ENCODE measurements around the gene METTL26. TPM values are rescaled to one million over a fixed set of nuclear protein-coding genes. Genes with fewer than 3 reads are reported as not detected.

The METTL26 gene
- total RNA-seq, result 51.8 and 78.3 TPM in 2 replicates

DNA sequence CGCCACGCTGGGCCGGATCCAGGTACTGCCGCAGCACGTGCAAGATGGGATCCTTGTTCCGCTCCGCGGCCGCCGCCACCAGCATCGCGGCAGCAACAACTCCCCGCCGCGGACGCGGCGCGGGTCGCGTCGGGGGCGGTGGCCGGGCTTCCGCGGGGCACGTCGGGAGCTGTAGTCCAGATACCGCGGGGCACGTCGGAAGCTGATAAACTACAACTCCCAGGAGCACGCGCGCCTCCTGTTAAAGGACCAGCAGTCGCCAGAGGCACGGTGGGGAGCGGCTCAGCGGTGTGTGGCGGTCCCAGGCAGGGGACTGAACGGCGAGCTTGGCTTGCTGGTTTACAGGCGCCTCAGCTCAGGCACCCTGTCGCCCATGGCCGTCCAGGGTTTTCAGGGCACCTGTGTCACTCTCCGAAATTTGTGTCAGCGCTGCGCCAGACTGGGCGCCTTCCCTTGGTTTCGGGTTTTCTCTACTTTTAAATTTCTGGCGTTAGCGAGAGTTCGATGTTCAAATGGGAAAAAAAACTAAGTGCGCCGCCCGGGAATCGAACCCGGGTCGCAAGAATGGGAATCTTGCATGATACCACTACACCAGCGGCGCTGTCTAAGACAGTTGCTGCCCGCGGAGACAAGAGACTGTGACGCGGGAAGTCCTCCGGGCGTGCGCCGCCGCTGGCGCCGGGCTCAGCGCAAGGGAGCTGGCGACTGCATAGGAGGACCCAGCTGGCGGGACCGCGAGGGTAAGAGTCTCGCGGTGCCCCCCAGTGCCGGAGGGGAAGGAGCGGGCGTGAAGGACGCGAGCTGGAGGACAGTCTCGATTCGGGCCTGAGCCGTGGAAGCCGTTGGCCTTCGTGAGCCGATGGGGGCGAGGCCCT is at the start of gene METTL26:
METTL26 (minus strand) TSS at position 100 of the 875 bp plus-strand sequence; CDS start at position 85, 15 bp downstream.
- TF ChIP-seq, protein P1, sequence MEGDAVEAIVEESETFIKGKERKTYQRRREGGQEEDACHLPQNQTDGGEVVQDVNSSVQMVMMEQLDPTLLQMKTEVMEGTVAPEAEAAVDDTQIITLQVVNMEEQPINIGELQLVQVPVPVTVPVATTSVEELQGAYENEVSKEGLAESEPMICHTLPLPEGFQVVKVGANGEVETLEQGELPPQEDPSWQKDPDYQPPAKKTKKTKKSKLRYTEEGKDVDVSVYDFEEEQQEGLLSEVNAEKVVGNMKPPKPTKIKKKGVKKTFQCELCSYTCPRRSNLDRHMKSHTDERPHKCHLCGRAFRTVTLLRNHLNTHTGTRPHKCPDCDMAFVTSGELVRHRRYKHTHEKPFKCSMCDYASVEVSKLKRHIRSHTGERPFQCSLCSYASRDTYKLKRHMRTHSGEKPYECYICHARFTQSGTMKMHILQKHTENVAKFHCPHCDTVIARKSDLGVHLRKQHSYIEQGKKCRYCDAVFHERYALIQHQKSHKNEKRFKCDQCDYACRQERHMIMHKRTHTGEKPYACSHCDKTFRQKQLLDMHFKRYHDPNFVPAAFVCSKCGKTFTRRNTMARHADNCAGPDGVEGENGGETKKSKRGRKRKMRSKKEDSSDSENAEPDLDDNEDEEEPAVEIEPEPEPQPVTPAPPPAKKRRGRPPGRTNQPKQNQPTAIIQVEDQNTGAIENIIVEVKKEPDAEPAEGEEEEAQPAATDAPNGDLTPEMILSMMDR (IDR thresholded peaks at IDR 0.05; ENCODE audit: insufficient read depth, low read depth, low read length), result no peak
- peak within 1 kb of the TSS; percentile 87 for H3K4me3 ChIP-seq (ENCODE audit: low read depth, low read length)
- peak; percentile 94 for DNase-seq (ENCODE audit: low read depth)

DNA sequence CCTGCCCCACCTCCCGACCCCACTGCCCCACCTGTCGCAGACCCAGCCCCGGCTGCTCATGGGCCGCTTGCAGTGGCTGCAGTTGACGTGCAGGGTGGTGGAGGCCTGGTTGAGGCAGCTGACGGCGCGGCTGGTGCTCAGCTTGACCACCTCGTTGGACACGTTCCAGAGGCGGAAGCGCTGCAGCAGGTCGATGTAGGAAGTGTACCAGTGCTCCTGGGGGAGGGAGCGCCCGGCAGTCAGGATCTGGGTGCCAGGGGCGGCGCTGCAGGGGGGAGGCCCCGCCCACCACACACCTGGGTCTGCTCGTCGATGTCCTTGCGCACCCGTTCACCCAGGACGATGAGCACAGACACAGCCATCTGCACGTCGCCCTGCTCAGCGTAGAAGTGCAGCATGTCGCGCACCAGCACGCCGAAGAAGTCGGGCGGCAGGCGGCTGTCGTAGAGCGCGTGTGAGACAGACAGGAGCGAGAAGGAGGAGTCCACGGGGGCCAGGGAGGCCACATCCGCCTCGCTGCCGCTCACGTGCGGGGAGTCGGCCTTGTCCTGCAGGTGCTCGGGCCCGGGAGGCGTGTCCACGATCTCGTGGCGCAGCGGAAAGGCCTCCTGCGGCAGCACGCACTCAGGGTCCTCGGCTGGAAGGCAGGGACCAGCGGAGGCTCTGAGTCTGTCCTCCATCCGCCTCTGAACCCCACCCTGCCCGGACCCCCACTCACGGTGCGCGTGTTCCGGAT is 49.0 kb upstream of the METTL26 start:
- H3K4me3 ChIP-seq (ENCODE audit: low read depth, low read length), result no peak overlapping the region
- no peak for DNase-seq (ENCODE audit: low read depth)
- TF ChIP-seq, protein P1 (IDR thresholded peaks at IDR 0.05; ENCODE audit: insufficient read depth, low read depth, low read length), result no peak

DNA sequence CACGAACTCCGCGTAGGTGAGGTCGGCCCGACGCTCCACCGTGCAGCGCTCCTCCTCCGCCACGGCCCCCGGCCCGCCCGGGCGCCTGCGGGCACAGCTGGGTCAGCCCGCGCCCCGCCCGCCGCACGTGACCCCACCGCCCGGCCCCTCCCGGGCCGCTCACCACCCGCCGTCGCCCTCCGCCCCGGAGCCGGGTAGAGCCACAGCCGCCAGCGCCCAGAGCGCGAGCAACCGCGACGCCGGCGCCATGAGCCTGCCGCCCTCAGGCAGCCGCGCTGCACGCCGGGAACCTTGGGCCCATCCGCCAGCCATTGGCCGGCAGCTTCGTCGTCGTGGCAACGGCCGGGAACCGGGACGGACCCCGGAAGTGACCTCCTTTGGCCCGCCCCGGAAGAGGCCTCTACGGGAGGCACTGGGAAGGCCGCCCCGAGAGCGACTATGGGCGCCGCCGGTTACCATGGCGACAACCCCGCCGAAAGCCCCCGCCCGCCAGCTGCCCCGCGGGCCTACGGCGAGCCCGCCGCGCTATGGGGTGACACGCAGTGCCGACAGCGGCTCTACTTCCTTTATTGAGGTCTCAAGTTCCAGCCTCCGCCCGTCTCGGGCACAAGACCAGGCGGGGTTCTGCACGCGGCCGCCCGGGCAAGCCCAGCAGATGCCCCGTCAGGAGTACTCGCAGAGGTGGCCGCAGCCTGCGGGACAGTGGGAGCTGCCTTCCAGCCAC is 48.1 kb upstream of the METTL26 start, which contains the start of gene JMJD8:
JMJD8 (minus strand) TSS at position 264 of the 724 bp plus-strand sequence; CDS start at position 249, 15 bp downstream.
- TF ChIP-seq, protein P1 (IDR thresholded peaks at IDR 0.05; ENCODE audit: insufficient read depth, low read depth, low read length), result no peak
- H3K4me3 ChIP-seq (ENCODE audit: low read depth, low read length), result peak within 1 kb of the TSS; percentile 60
- peak; percentile 95 for DNase-seq (ENCODE audit: low read depth)

DNA sequence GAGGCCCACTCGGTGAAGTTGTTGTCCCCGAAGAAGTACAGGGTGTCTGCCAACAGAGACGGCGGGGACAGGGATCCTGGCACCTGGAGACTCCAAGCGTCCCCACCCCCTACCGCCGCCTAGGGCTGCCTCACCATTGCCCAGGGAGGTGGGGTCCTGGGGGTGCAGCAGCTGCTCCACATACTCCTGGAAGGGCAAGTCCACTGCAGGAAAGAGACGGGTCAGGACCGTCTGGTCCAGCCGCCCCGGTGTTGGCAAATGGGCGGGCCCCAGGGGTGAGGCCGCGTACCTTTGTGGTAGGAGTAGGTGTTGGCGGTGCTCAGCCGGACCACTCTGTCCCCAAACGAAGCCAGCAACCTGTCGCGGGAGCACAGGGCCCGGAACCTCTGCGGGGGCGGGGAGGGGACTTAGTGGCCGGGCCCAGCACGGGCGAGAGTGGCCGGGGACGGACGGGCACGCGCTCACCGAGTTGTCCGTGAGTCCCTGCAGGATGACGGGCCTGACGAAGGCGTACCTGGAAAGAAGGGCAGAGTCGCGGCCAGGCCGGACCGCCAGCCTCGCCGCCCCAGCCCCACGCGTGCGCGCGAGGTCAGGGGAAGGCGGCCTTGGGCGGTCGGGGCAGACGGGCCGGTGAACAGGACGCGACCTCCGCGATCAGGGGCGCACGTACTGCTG is 47.4 kb upstream of the METTL26 start:
- peak overlapping the region; percentile 60 for H3K4me3 ChIP-seq (ENCODE audit: low read depth, low read length)
- DNase-seq (ENCODE audit: low read depth), result no peak
- TF ChIP-seq, protein P1 (IDR thresholded peaks at IDR 0.05; ENCODE audit: insufficient read depth, low read depth, low read length), result no peak

DNA sequence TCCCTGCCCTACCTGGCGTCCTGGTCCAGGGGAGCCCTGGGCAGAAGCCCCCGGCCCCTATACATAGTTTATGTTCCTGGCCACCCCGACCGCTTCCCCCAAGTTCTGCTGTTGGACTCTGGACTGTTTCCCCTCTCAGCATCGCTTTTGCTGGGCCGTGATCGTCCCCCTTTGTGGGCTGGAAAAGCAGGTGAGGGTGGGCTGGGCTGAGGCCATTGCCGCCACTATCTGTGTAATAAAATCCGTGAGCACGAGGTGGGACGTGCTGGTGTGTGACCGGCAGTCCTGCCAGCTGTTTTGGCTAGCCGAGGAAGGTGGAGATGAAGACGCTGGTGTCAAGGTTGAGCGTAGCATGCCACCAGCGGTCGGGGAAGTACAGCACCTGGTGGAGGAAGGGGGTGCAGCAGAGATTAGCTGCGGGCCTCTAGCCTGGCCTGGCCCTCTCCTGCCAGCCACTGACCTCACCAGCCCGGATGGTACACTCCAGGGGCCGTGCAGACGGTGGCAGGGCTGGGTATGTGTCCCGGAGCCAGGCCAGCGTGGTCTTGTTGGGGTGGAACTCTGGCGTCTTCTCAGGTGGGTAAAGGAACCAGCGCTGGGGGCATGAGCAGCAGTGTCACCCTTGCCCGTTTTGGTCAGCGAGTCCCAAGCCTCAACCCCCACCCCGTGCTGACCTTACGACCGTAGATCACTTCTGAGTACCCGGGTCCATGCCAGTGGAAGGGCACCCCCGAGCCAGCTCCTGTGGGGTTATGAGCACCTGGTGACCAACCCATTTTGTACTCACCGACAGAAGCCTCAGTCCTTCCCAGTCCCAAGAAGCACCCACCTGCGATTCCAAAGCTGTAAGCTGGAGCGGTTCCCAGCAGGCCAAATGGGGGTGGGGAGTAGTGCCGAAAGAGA is 46.6 kb upstream of the METTL26 start:
- TF ChIP-seq, protein P1 (IDR thresholded peaks at IDR 0.05; ENCODE audit: insufficient read depth, low read depth, low read length), result no peak
- H3K4me3 ChIP-seq (ENCODE audit: low read depth, low read length), result peak overlapping the region; percentile 60
- DNase-seq (ENCODE audit: low read depth), result no peak
